NB4 (cell line): ENCODE measurements around the gene CNTNAP2.

Experiments used
- CTCF ChIP-seq: IDR thresholded peaks from one replicate; pipeline ENCODE4 v1.5.1; 2012; ENCODE audit warnings: low read depth, low read length
- POLR2A ChIP-seq: IDR thresholded peaks from 2 replicates; pipeline ENCODE4 v1.6.1; 2011; ENCODE audit warnings: mild to moderate bottlenecking; ENCODE audit not compliant: insufficient read length; ENCODE audit errors: extremely low read depth

- TF ChIP-seq CTCF = no peak
- no peak for TF ChIP-seq POLR2A
These were observed 891.9 kb downstream of the CNTNAP2 start for GRCh38 chr7:147008530-147008929.
